DND-41 (cell line): ENCODE results near the gene CYSLTR1.
A peak's percentile ranks its signal among the peaks of the same experiment; 100 is the strongest.

Experiments used
- ATAC-seq: fragments of 200-7000 bp; cut with Tn5 transposase; 3 replicates; pipeline ENCODE4 v1.9.1; 2021; ENCODE audit warnings: low read depth; ENCODE audit not compliant: insufficient read depth
- DNase-seq: peaks from one replicate; pipeline ENCODE4 v3.0.0-alpha.2; 2020
- H2AFZ ChIP-seq: 2 replicates; pipeline ENCODE4 v1.6.0; 2012; ENCODE audit warnings: low read depth, low read length
- H3K27ac ChIP-seq: 2 replicates; pipeline ENCODE4 v1.5.1; 2012; ENCODE audit warnings: low read length, inconsistent platforms
- H3K27me3 ChIP-seq: fragments of 200-600 bp; sonication (generic); 2 replicates; pipeline ENCODE4 v1.6.0; 2012; ENCODE audit warnings: low read length, mild to moderate bottlenecking, inconsistent platforms; ENCODE audit not compliant: insufficient read depth, poor library complexity
- H3K36me3 ChIP-seq: 2 replicates; pipeline ENCODE4 v1.5.1; 2012; ENCODE audit warnings: low read length, inconsistent platforms; ENCODE audit not compliant: insufficient read depth
- H3K4me1 ChIP-seq: 2 replicates; pipeline ENCODE4 v1.5.1; 2012; ENCODE audit warnings: mild to moderate bottlenecking, low read length; ENCODE audit not compliant: insufficient read depth
- H3K4me2 ChIP-seq: 2 replicates; pipeline ENCODE4 v1.6.0; 2012; ENCODE audit warnings: mild to moderate bottlenecking, moderate library complexity, low read length, inconsistent platforms; ENCODE audit not compliant: insufficient read depth
- H3K4me3 ChIP-seq, 2 experiments: fragments of 200-600 bp in 1 of 2; shearing (Covaris generic) in 1 of 2; 2 replicates each; pipeline ENCODE4 v1.5.1; 2012 to 2016; ENCODE audit warnings: inconsistent platforms in 2 of 2, low read length in 2 of 2, mild to moderate bottlenecking in 2 of 2, low read depth in 1 of 2, moderate library complexity in 1 of 2
- H3K79me2 ChIP-seq: 2 replicates; pipeline ENCODE4 v1.6.0; 2012; ENCODE audit warnings: low read length, inconsistent platforms; ENCODE audit not compliant: insufficient read depth
- H3K9ac ChIP-seq: 2 replicates; pipeline ENCODE4 v1.6.0; 2012; ENCODE audit warnings: low read depth, mild to moderate bottlenecking, inconsistent platforms, low read length, moderate library complexity
- H3K9me3 ChIP-seq: 2 replicates; pipeline ENCODE4 v1.5.1; 2012; ENCODE audit warnings: low read length, moderate library complexity, mild to moderate bottlenecking, inconsistent platforms; ENCODE audit not compliant: insufficient read depth, severe bottlenecking
- H4K20me1 ChIP-seq: 2 replicates; pipeline ENCODE4 v1.6.0; 2012; ENCODE audit warnings: low read length; ENCODE audit not compliant: insufficient read depth
- EZH2 ChIP-seq: IDR thresholded peaks from 3 replicates; pipeline ENCODE4 v1.6.1; 2012; ENCODE audit warnings: borderline replicate concordance, low read depth, mild to moderate bottlenecking, moderate library complexity, low read length, inconsistent platforms; ENCODE audit not compliant: severe bottlenecking
- TF ChIP-seq, protein P1 (sequence below): IDR thresholded peaks from 2 replicates; pipeline ENCODE4 v1.5.1; 2012; ENCODE audit warnings: borderline replicate concordance, low read length, moderate library complexity, mild to moderate bottlenecking; ENCODE audit not compliant: poor library complexity, severe bottlenecking; ENCODE audit errors: extremely low read depth

CYSLTR1 gene, protein sequence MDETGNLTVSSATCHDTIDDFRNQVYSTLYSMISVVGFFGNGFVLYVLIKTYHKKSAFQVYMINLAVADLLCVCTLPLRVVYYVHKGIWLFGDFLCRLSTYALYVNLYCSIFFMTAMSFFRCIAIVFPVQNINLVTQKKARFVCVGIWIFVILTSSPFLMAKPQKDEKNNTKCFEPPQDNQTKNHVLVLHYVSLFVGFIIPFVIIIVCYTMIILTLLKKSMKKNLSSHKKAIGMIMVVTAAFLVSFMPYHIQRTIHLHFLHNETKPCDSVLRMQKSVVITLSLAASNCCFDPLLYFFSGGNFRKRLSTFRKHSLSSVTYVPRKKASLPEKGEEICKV

DNA sequence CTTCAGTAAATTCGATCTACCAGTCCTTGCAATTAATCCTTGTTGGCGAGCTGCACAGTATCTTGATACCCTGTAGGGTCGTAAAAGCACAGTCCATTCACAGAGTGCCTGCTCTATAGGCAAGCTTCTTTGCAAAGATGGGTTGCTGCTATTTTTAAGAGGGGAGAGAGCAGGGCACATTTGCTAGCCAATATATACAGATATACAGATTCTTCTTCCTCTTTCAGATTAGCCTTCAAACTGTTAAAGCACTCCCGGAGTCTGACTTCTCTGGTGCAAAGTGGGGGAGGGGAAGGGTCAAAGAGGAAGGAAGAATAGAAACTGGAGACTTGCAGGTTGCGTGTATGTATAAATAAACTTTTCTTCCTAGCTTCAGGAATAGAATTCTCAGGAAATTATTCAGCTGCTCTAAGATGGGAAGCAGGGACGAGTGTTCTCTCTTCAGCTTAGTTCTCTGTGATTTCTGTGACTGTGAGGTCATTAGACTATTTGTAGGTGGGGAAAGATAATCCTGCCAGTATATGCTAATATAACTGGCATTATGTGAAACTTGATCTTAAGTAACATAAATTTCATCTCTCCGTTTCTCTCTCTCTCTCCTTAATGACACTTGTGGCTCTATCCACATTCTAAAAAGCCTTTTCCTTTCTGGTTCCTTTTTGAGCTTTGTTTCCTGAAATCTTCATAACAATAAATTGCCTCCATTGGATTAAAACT is at the start of gene CYSLTR1:
CYSLTR1 (minus strand) TSS at position 242 of the 717 bp plus-strand sequence. CDS start 53,865 bp downstream, outside the sequence.
- H3K79me2 ChIP-seq, result no peaks in the 10 kb centered on the region
- ATAC-seq, result peak; percentile 45; the same call in 2 of the 3 replicates
- TF ChIP-seq EZH2, result no peak
- TF ChIP-seq, protein P1, sequence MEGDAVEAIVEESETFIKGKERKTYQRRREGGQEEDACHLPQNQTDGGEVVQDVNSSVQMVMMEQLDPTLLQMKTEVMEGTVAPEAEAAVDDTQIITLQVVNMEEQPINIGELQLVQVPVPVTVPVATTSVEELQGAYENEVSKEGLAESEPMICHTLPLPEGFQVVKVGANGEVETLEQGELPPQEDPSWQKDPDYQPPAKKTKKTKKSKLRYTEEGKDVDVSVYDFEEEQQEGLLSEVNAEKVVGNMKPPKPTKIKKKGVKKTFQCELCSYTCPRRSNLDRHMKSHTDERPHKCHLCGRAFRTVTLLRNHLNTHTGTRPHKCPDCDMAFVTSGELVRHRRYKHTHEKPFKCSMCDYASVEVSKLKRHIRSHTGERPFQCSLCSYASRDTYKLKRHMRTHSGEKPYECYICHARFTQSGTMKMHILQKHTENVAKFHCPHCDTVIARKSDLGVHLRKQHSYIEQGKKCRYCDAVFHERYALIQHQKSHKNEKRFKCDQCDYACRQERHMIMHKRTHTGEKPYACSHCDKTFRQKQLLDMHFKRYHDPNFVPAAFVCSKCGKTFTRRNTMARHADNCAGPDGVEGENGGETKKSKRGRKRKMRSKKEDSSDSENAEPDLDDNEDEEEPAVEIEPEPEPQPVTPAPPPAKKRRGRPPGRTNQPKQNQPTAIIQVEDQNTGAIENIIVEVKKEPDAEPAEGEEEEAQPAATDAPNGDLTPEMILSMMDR, result no peak
- H2AFZ ChIP-seq, result peak within 1 kb of the TSS; percentile 39; the same call in 1 of the 2 replicates
- H3K4me1 ChIP-seq, result peaks cover 23% of the 10 kb centered on the region
- H3K36me3 ChIP-seq, result no peaks in the 10 kb centered on the region
- DNase-seq, result peak; percentile 14
- no peaks in the 10 kb centered on the region for H3K27me3 ChIP-seq
- H3K9me3 ChIP-seq, result no peaks in the 10 kb centered on the region
- H4K20me1 ChIP-seq, result no peaks in the 10 kb centered on the region
- no peak within 1 kb of the TSS for H3K9ac ChIP-seq
- no peak within 1 kb of the TSS for H3K4me2 ChIP-seq
- H3K27ac ChIP-seq, result peak within 1 kb of the TSS; percentile 40; the same call in 1 of the 2 replicates
- no peak within 1 kb of the TSS for H3K4me3 ChIP-seq

DNA sequence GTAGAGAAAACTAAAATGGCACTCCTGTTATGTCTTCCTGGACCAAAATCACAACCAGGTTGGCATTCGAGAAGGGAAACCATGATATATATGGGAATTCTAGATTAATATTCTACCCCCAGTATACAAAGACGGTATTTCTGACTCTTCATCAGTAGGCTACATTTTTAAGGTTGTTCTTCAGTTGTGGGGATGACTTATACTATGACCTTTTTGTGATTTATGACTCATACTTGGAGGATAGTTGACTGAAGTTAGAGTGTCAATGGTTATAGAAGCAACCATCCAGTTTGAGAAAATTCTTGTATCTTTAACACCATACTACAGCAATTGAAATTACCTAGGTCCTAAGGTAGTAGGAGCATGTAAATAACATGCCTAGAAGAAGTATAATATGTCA is 49.8 kb upstream of the CYSLTR1 start:
- Histone ChIP-seq H3K27me3 (no peaks in the 10 kb centered on the region), H3K9ac (no peak overlapping the region), H3K9me3 (no peaks in the 10 kb centered on the region), H3K4me1 (peaks cover 33% of the 10 kb centered on the region), H3K79me2 (no peaks in the 10 kb centered on the region), H4K20me1 (no peaks in the 10 kb centered on the region), H2AFZ (no peak overlapping the region), H3K4me2 (no peak overlapping the region), H3K27ac (no peak overlapping the region), H3K36me3 (no peaks in the 10 kb centered on the region), H3K4me3 (no peak overlapping the region)
- TF ChIP-seq, protein P1, result no peak
- no peak for TF ChIP-seq EZH2
- ATAC-seq (no peak), DNase-seq (no peak)

DNA sequence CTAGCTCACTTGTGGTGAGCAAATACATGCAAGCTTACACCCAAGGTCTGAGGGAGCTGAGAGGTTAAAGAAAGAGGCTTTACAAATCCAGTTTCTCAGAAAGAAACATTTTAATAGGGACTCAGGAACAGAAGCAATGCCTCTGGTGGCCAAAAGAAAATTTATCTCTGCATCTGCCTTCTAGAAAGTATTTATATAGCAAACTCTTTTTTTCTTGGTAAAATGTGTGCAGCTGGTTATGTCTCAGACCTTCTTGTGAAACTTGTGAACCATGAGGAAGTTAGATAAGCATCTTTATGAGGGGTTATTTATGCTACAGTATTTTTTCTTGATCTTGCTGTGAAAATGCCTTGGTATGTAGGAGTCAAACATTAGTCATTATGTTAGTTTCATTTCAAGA is 48.5 kb upstream of the CYSLTR1 start:
- 0 out of 2 replicates have a peak overlapping the region, but pooled peaks have one; percentile 26 for H3K4me2 ChIP-seq
- ATAC-seq (peak; percentile 89), DNase-seq (peak; percentile 10)

More for the DNA sequence above, 48.5 kb upstream of the CYSLTR1 start:
- Histone ChIP-seq H3K4me1 (peaks cover 33% of the 10 kb centered on the region), H2AFZ (0 out of 2 replicates have a peak overlapping the region, but pooled peaks have one; percentile 44), H3K36me3 (no peaks in the 10 kb centered on the region), H3K79me2 (no peaks in the 10 kb centered on the region), H4K20me1 (no peaks in the 10 kb centered on the region), H3K4me3 (no peak overlapping the region), H3K9me3 (no peaks in the 10 kb centered on the region), H3K27ac (peak overlapping the region; percentile 78), H3K27me3 (no peaks in the 10 kb centered on the region), H3K9ac (no peak overlapping the region)
- TF ChIP-seq, protein P1, result peak; percentile 56
- no peak for TF ChIP-seq EZH2
